Activated CD4-positive, alpha-beta T cell treated with anti-CD3 and anti-CD28 coated beads, Interleukin-2, amount 10 ng/mL, durations not matched to agents 7 days and 5 days (primary cell): Measurements from ENCODE around the gene METRN. TPM values are rescaled to one million over a fixed set of nuclear protein-coding genes. Genes with fewer than 3 reads are reported as not detected.

Experiments used
- CTCF ChIA-PET: fragments of 350-600 bp; sonication (Branson Sonifier 250); formaldehyde crosslinking; loops from one replicate; lab custom pipeline; 2021; ENCODE audit warnings: antibody characterized with exemption; lab: Charles Lee
- POLR2A ChIA-PET: fragments of 350-600 bp; sonication (Branson Sonifier 250); formaldehyde crosslinking; loops from one replicate; lab custom pipeline; 2021; ENCODE audit warnings: antibody characterized with exemption; lab: Charles Lee
- DNase-seq: peaks from one replicate; pipeline ENCODE4 v3.0.0-alpha.2; 2020
- H3K27ac Mint-ChIP-seq: one replicate; pipeline ENCODE4 v1.8.0; 2021; ENCODE audit warnings: mild to moderate bottlenecking, moderate library complexity, mixed read lengths
- H3K27me3 Mint-ChIP-seq: one replicate; pipeline ENCODE4 v1.8.0; 2021; ENCODE audit warnings: mixed read lengths
- H3K36me3 Mint-ChIP-seq: one replicate; pipeline ENCODE4 v1.8.0; 2021; ENCODE audit warnings: low read depth, mixed read lengths
- H3K4me1 Mint-ChIP-seq: one replicate; pipeline ENCODE4 v1.8.0; 2021; ENCODE audit warnings: mixed read lengths
- H3K4me3 Mint-ChIP-seq: one replicate; pipeline ENCODE4 v1.8.0; 2021; ENCODE audit warnings: mild to moderate bottlenecking, moderate library complexity, mixed read lengths
- H3K9me3 Mint-ChIP-seq: one replicate; pipeline ENCODE4 v1.8.0; 2021; ENCODE audit warnings: mixed read lengths
- total RNA-seq, 2 experiments: library from RNA; stranded (reverse); gene quantifications; one replicate each; pipeline ENCODE4 v1.2.3, GENCODE V29; 2021

METRN gene
- total RNA-seq, 2 experiments from 2014 or later = 2.5 to 3.0 TPM

DNA sequence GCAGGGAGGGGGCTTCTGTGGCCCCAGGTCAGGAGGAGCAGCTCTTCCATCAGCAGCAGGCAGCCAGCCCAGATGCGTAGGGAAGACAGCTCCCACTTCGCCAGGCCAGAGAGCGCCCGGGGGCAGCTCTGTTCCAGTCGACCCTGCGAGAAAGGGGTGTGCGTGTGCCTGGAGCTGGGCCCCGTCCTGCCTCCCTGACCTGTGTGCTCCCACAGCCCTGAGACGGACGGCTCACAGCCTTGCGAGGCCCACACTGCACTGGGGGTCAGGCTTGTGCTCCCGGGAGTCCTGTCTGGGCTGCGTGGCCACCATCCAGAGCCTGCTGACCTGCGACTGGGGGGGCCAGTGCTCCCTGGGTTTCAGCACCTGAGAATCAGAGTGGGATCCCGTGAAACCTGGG lies 45.1 kb downstream of the METRN start:
- ChIA-PET POLR2A (no interaction called here), CTCF (no interaction called here)
- DNase-seq = no peak
- no peaks in the 10 kb centered on the region for H3K36me3 Mint-ChIP-seq
- H3K4me3 Mint-ChIP-seq = no peak overlapping the region
- H3K27me3 Mint-ChIP-seq = peaks cover 5% of the 10 kb centered on the region
- no peaks in the 10 kb centered on the region for H3K4me1 Mint-ChIP-seq
- H3K27ac Mint-ChIP-seq = no peak overlapping the region
- no peaks in the 10 kb centered on the region for H3K9me3 Mint-ChIP-seq

DNA sequence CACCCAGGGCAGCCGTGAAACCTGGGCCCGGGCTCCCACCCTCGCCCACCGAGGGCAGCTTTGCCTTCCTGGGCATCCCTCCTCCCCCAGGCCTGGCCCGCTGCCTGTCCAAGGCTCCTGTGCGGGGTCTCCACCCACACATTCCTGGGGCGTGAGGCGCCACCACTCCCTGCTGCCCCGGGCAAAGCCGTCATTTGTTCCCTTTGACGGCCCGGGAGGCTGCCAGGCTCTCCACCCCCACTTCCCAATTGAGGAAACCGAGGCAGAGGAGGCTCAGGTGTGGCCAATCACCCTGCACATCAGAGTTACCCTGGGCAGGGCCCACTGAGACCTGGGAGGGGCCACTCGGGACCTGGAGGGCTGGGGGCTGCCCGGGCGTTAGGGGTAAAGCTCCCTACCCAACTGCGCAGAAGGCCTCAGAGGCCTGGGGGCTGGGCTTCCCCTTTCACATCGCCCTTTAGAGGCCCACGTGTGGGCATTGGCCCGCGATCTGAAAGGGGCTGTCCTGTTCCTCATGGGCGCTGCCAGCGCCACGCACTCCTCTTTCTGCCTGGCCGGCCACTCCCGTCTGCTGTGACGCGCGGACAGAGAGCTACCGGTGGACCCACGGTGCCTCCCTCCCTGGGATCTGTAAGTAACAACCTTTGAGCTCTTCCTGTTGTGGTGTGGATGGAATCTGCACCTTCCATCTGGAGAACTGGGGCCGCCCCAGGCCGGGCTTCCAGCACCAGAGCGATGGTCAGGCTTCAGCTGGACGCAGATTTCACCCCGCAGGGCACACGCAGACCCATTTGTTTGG lies 45.8 kb downstream of the METRN start, which contains the start of gene MSLN:
Gene MSLN, plus strand, starts transcription at position 190 of the 799 bp plus-strand sequence. CDS start 1,947 bp downstream, outside the sequence.
- Mint-ChIP-seq H3K27ac (no peak within 1 kb of the TSS), H3K36me3 (no peaks in the 10 kb centered on the region), H3K4me3 (no peak within 1 kb of the TSS), H3K9me3 (no peaks in the 10 kb centered on the region), H3K4me1 (no peaks in the 10 kb centered on the region), H3K27me3 (peaks cover 5% of the 10 kb centered on the region)
- POLR2A ChIA-PET = no interaction called here
- CTCF ChIA-PET = no interaction called here
- DNase-seq = no peak

DNA sequence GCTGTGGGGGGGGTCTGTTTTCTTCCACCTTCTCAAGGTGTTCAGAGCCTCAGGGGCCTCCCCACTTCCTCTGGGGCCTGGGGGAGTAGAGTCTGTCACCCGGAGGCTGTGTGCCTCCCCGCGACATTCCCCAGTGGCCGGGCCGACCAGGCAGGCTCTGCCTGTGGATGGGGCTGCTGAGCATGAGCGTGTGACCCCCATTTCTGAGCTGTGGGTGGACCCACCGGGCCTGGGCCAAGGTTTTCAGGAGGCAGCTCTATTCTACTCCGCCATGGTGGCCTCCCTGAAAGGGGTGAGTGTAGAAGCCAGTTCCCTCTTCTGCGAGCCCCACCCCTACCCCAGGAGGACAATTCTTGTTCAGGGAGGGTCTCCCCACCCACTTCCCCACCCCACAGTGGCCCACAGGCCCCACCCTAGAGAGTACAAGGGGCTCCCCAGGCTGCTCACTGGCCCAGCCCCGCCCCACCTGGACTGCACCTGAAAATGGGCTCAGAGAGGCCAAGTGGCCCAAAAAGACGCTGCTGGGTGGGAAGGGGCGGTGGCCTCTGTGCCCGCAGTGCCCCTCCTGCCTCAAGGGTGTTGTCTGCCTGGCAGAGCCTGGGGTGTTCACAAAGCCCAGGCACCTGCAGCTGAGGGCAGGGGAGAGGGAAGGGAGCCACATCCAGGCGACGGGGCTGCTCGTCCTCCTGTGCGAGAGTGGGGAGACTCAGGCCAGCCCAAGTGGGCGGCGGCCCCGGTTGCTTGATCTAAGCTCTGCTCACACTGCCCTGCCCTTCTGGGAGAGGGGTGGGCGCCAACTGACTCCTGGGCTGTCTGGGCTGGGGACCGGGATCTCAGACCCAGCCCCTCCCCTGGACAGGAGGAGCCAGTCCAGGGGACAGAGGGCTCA lies 47.0 kb downstream of the METRN start:
- no peak for DNase-seq
- ChIA-PET POLR2A (no interaction called here), CTCF (no interaction called here)
- no peaks in the 10 kb centered on the region for H3K9me3 Mint-ChIP-seq
- H3K27ac Mint-ChIP-seq = no peak overlapping the region
- H3K4me3 Mint-ChIP-seq = no peak overlapping the region
- no peaks in the 10 kb centered on the region for H3K27me3 Mint-ChIP-seq
- H3K4me1 Mint-ChIP-seq = no peaks in the 10 kb centered on the region
- H3K36me3 Mint-ChIP-seq = no peaks in the 10 kb centered on the region

DNA sequence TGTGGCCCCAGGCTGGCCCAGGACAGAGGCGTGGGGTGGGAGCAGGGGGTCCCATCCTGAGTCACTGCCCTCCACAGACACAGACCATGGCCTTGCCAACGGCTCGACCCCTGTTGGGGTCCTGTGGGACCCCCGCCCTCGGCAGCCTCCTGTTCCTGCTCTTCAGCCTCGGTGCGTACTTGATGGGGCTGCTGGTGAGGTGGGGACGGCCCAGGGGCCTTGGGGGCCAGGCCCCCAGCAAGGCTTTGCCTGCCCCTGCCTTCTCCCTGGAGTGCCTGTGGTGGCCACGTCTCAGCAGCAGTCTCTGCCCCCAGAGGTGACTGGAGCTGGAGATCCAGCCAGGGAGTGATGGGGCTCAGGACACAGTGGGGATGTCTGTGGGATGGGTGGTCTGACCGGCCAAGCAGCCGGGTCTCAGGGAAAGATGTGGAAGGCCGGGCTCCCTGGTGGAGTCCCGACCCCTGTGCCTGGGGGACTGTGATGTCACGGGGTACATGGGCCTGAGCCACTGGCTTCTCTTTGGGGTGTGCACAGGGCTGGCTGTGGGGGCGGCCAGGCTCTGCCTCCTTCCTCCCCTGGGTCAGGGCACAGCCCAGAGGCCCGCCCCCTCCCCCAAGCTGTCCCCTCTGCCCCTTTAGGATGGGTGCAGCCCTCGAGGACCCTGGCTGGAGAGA lies 47.8 kb downstream of the METRN start:
- Mint-ChIP-seq H3K4me3 (no peak overlapping the region), H3K9me3 (no peaks in the 10 kb centered on the region), H3K27me3 (no peaks in the 10 kb centered on the region), H3K4me1 (no peaks in the 10 kb centered on the region), H3K36me3 (no peaks in the 10 kb centered on the region), H3K27ac (peak overlapping the region; percentile 5)
- POLR2A ChIA-PET = no interaction called here
- no peak for DNase-seq
- CTCF ChIA-PET = no interaction called here

DNA sequence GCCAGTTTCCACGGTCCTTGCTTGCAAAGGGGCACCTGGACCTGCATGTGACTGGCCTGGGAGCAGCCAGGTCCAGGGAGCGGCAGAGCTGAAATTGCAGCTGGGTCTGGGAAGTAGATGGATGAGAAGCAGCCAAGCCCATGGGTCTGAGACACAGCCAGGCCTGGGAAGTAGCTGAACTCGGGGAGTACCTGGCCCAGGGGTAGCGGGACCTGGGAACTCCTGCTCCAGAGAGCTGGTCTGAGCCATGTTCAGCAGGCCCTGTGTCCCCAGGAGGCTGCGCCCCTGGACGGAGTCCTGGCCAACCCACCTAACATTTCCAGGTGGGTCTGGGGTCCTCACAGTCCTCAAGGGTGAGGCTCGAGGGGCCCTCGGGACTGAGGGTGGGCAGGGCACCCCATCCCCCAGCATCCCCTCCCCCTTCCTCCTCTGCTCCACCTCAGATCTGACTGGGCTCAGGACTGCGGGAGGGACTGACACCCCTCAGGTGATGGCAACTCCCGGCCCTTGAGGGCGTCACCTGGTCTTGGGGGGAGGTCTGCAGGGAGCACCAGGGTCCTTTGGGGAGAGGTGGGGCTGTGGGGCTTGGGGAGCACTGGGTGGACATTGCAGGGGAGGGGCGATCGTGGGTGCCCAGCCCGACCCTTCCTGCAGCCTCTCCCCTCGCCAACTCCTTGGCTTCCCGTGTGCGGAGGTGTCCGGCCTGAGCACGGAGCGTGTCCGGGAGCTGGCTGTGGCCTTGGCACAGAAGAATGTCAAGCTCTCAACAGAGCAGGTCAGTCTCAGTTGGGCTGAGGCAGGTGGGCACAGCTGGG lies 48.7 kb downstream of the METRN start:
- Mint-ChIP-seq H3K36me3 (no peaks in the 10 kb centered on the region), H3K9me3 (no peaks in the 10 kb centered on the region), H3K4me1 (no peaks in the 10 kb centered on the region), H3K4me3 (no peak overlapping the region), H3K27me3 (no peaks in the 10 kb centered on the region), H3K27ac (no peak overlapping the region)
- DNase-seq = no peak
- CTCF ChIA-PET = interaction anchor here (1.4 kb wide), 1 partner anchor 13 kb away, joined by 3 read pairs; no protein-coding TSS in a partner anchor
- POLR2A ChIA-PET = no interaction called here

DNA sequence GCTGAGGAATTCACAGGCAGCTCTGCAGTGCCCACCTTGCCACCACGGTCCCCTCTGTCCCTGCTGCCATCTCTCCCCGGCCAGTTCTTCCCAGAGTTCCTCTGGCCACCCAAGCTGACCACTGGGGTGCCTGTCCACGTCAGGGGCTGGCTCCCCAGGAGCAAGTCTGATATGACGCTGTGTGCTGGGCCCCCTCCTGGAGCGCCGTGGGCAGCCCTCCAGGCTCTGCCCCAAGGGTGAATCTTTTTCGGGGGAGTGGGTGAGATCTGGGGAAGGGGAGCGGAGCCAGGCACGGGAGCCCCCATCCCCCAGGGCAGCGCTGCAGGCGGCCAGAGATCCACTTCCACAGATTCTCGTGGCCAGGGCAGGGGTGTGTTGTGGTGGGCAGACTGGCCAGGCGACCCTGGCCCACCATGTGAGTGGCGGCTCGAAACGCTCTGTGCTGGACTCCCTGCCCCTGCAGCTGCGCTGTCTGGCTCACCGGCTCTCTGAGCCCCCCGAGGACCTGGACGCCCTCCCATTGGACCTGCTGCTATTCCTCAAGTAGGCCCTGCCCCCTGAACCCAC lies 49.3 kb downstream of the METRN start:
- POLR2A ChIA-PET = no interaction called here

DNA sequence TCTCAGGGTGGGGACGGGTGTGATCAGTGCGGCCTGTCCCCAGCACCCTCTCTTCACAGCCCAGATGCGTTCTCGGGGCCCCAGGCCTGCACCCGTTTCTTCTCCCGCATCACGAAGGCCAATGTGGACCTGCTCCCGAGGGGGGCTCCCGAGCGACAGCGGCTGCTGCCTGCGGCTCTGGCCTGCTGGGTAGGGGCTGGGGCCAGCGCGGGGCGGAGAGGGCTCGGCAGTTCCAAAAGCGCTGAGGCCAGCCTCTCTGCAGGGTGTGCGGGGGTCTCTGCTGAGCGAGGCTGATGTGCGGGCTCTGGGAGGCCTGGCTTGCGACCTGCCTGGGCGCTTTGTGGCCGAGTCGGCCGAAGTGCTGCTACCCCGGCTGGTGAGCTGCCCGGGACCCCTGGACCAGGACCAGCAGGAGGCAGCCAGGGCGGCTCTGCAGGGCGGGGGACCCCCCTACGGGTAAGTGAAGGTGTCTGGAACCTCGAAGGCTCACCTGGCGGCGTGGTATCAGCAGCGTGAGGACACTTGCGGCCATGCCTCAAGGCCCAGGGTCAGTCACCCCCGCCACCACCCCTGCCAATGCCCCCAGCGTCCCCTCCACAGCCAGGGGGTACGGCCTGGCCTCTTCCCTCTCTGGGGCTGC lies 50.0 kb downstream of the METRN start:
- ChIA-PET POLR2A (no interaction called here), CTCF (no interaction called here)
- Mint-ChIP-seq H3K4me1 (no peaks in the 10 kb centered on the region), H3K27me3 (no peaks in the 10 kb centered on the region), H3K27ac (no peak overlapping the region), H3K36me3 (no peaks in the 10 kb centered on the region), H3K9me3 (no peaks in the 10 kb centered on the region), H3K4me3 (no peak overlapping the region)
- no peak for DNase-seq

More for the DNA sequence above, 49.3 kb downstream of the METRN start:
- no peak for DNase-seq
- Mint-ChIP-seq H3K36me3 (no peaks in the 10 kb centered on the region), H3K27me3 (no peaks in the 10 kb centered on the region), H3K4me1 (no peaks in the 10 kb centered on the region), H3K27ac (no peak overlapping the region), H3K4me3 (no peak overlapping the region), H3K9me3 (no peaks in the 10 kb centered on the region)
- CTCF ChIA-PET = interaction anchor here (1.4 kb wide), 1 partner anchor 13 kb away, joined by 3 read pairs; no protein-coding TSS in a partner anchor

DNA sequence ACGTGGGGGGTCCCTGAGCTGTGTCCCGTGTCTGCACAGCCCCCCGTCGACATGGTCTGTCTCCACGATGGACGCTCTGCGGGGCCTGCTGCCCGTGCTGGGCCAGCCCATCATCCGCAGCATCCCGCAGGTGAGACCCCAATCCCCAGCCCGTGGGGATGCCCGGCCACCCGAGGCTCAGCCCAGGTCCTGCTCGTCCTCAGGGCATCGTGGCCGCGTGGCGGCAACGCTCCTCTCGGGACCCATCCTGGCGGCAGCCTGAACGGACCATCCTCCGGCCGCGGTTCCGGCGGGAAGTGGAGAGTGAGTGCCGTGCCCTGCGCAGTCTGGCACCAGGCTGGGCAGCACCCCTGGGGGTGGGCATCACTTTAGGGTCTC lies 50.6 kb downstream of the METRN start:
- Mint-ChIP-seq H3K9me3 (no peaks in the 10 kb centered on the region), H3K36me3 (no peaks in the 10 kb centered on the region), H3K27ac (no peak overlapping the region), H3K4me3 (no peak overlapping the region), H3K27me3 (no peaks in the 10 kb centered on the region), H3K4me1 (no peaks in the 10 kb centered on the region)
- no peak for DNase-seq
- CTCF ChIA-PET = interaction anchor here (1.4 kb wide), 1 partner anchor 19 kb away, joined by 5 read pairs; no protein-coding TSS in a partner anchor
- POLR2A ChIA-PET = no interaction called here

DNA sequence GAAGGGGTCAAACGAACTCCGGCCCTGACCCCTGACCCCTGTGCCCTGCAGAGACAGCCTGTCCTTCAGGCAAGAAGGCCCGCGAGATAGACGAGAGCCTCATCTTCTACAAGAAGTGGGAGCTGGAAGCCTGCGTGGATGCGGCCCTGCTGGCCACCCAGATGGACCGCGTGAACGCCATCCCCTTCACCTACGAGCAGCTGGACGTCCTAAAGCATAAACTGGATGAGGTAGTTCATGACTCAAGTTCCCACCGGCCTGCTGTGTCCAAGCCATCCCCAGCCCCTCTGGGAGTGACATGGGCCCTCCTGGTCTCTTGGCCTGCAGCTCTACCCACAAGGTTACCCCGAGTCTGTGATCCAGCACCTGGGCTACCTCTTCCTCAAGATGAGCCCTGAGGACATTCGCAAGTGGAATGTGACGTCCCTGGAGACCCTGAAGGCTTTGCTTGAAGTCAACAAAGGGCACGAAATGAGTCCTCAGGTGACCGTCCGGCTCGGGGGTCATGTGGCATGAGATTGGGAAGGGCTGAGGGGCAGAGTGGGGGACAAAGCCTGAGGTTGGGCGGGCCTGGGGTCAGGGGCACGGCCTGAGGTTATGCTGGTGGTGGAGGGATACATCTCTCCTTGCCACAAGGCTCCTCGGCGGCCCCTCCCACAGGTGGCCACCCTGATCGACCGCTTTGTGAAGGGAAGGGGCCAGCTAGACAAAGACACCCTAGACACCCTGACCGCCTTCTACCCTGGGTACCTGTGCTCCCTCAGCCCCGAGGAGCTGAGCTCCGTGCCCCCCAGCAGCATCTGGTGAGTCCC lies 51.3 kb downstream of the METRN start:
- no peak overlapping the region for H3K4me3 Mint-ChIP-seq
- no peaks in the 10 kb centered on the region for H3K27me3 Mint-ChIP-seq
- no peak overlapping the region for H3K27ac Mint-ChIP-seq
- H3K36me3 Mint-ChIP-seq = no peaks in the 10 kb centered on the region
- no peak for DNase-seq
- POLR2A ChIA-PET = no interaction called here
- H3K4me1 Mint-ChIP-seq = no peaks in the 10 kb centered on the region
- CTCF ChIA-PET = interaction anchor here (1.1 to 1.4 kb wide), 2 partner anchors 10 to 18 kb away, joined by 3 to 5 read pairs; no protein-coding TSS in a partner anchor
- no peaks in the 10 kb centered on the region for H3K9me3 Mint-ChIP-seq

DNA sequence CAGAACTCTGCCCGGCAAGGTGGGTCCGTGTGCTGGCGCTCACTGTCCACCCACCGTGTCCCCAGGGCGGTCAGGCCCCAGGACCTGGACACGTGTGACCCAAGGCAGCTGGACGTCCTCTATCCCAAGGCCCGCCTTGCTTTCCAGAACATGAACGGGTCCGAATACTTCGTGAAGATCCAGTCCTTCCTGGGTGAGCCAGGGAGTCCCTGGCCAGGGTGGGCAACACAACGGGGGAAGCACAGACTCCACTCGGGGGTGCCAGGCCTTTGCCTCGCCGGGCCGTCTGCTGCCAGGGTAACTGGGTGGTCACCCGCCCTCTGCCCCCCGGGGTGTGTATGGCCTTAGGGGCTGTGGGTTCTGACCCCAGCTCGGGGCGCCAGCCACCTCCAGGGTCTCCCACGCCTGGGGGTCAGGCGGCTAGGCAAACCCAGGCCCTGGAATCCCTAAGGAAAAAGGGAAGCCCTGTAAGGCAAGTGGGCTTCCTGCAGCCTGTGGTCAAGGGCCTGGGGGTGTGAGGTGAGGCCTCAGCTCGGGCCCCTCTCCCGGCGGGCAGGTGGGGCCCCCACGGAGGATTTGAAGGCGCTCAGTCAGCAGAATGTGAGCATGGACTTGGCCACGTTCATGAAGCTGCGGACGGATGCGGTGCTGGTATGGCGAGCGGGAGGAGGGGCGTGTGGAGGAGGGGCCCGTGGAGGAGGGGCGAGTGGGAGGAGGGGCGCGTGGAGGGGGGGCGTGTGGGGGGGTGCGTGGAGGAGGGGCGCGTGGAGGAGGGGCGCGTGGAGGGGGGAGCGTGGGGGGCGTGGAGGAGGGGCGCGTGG lies 52.1 kb downstream of the METRN start:
- Mint-ChIP-seq H3K36me3 (no peaks in the 10 kb centered on the region), H3K27ac (no peak overlapping the region), H3K4me3 (no peak overlapping the region), H3K27me3 (no peaks in the 10 kb centered on the region), H3K9me3 (no peaks in the 10 kb centered on the region), H3K4me1 (no peaks in the 10 kb centered on the region)
- DNase-seq = no peak
- ChIA-PET POLR2A (no interaction called here), CTCF (interaction anchor here (1.1 to 1.4 kb wide), 2 partner anchors 9 to 17 kb away, joined by 3 to 5 read pairs; no protein-coding TSS in a partner anchor)
